K562 (cell line): ENCODE measurements around the gene TBC1D3B.

ENCODE experiments used
- ADNP ChIP-seq: fragments of 200-800 bp; sonication (Bioruptor generic); IDR thresholded peaks from 2 replicates; pipeline ENCODE4 v1.6.1; 2016; ENCODE audit warnings: missing genetic modification characterization, missing compliant biosample characterization
- ARHGAP35 ChIP-seq: fragments of 450-650 bp; IDR thresholded peaks from 2 replicates; pipeline ENCODE4 v1.6.1; 2018; ENCODE audit not compliant: partially characterized antibody
- CBX1 ChIP-seq: sonication (generic); IDR thresholded peaks from 2 replicates; pipeline ENCODE4 v1.6.1; 2016; ENCODE audit warnings: antibody characterized with exemption, low read depth, mild to moderate bottlenecking
- KLF6 ChIP-seq: fragments of 250-450 bp; sonication (Bioruptor Pico); IDR thresholded peaks from 2 replicates; pipeline ENCODE4 v1.4.0; 2020; ENCODE audit warnings: mild to moderate bottlenecking, moderate library complexity, borderline replicate concordance
- NFYB ChIP-seq: IDR thresholded peaks from 2 replicates; pipeline ENCODE4 v1.6.1; 2011; ENCODE audit warnings: mild to moderate bottlenecking, moderate library complexity; ENCODE audit not compliant: insufficient read length; ENCODE audit errors: extremely low read depth
- POLR2A ChIP-seq: fragments of 450-650 bp; conservative IDR thresholded peaks from 2 replicates; pipeline ENCODE4 v1.6.1; 2016
- SMARCC2 ChIP-seq: fragments of 450-650 bp; IDR thresholded peaks from 2 replicates; pipeline ENCODE4 v1.6.1; 2017; ENCODE audit warnings: antibody characterized with exemption, moderate library complexity, mild to moderate bottlenecking, low read depth
- TBP ChIP-seq: optimal IDR thresholded peaks from 2 replicates; pipeline ENCODE3; 2011; ENCODE audit warnings: low read depth, low read length, improper control_type of control experiment
- ZNF740 ChIP-seq, 3 experiments: fragments of 200-800 bp in 1 of 3; sonication (Bioruptor generic) in 1 of 3; sonication (generic) in 1 of 3; formaldehyde crosslinking in 1 of 3; IDR thresholded peaks; 2 replicates each; pipeline versions ENCODE4 v1.6.1 to v1.8.0; 2016 to 2022; ENCODE audit warnings: mild to moderate bottlenecking in 2 of 3, missing compliant biosample characterization in 2 of 3, missing genetic modification characterization in 2 of 3, missing genetic modification reagents in 1 of 3
- TF ChIP-seq, protein P1 (sequence below), 2 experiments: fragments of 450-650 bp; IDR thresholded peaks; 2 replicates each; pipeline ENCODE4 v1.6.1; 2018; ENCODE audit warnings: mild to moderate bottlenecking in 2 of 2, low read depth in 1 of 2; ENCODE audit not compliant: partially characterized antibody in 2 of 2
- TF ChIP-seq, protein P2 (sequence below): fragments of 450-650 bp; IDR thresholded peaks from 2 replicates; pipeline ENCODE4 v1.6.1; 2016; ENCODE audit warnings: low read depth
- TF ChIP-seq, protein P3 (sequence below): sonication (generic); formaldehyde crosslinking; IDR thresholded peaks from 2 replicates; pipeline ENCODE4 v1.8.1; 2022; ENCODE audit warnings: missing genetic modification reagents

DNA sequence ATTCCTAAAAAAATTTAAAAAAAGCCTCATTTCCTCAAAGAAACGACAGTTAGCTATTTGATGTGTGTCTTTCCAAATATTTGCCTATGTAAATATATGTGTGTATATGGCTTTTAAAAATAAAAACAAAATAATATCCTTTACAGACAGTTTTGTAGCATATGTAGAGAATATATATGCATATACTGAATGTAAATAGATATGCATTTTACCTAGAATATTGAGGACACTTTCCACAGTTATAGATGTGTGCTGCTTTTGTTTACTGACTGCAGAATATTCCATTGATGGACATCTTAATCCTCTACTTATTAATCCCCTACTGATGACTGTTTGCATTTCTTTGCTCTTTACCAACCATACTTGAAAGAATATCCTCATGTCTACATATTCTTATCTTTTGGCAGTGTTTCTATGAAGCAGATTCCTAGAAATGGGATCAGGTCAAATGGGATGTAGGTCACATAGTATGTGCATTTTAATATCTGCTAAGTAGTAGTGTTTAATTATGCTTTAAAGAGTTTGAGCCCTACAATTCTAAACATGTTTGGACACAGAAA is 16.9 kb upstream of the TBC1D3B start:
- TF ChIP-seq ADNP (tag) (no peak), SMARCC2 (no peak), KLF6 (CRISPR knock-in tag) (no peak), TBP (no peak), POLR2A (no peak), ZNF740 (CRISPR knock-in tag; IDR thresholded peaks at IDR 0.05) (no peak), ZNF740 (tag; IDR thresholded peaks at IDR 0.05) (no peak), CBX1 (no peak), NFYB (no peak), ARHGAP35 (no peak)
- TF ChIP-seq, protein P1, sequence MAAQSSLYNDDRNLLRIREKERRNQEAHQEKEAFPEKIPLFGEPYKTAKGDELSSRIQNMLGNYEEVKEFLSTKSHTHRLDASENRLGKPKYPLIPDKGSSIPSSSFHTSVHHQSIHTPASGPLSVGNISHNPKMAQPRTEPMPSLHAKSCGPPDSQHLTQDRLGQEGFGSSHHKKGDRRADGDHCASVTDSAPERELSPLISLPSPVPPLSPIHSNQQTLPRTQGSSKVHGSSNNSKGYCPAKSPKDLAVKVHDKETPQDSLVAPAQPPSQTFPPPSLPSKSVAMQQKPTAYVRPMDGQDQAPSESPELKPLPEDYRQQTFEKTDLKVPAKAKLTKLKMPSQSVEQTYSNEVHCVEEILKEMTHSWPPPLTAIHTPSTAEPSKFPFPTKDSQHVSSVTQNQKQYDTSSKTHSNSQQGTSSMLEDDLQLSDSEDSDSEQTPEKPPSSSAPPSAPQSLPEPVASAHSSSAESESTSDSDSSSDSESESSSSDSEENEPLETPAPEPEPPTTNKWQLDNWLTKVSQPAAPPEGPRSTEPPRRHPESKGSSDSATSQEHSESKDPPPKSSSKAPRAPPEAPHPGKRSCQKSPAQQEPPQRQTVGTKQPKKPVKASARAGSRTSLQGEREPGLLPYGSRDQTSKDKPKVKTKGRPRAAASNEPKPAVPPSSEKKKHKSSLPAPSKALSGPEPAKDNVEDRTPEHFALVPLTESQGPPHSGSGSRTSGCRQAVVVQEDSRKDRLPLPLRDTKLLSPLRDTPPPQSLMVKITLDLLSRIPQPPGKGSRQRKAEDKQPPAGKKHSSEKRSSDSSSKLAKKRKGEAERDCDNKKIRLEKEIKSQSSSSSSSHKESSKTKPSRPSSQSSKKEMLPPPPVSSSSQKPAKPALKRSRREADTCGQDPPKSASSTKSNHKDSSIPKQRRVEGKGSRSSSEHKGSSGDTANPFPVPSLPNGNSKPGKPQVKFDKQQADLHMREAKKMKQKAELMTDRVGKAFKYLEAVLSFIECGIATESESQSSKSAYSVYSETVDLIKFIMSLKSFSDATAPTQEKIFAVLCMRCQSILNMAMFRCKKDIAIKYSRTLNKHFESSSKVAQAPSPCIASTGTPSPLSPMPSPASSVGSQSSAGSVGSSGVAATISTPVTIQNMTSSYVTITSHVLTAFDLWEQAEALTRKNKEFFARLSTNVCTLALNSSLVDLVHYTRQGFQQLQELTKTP (IDR thresholded peaks at IDR 0.05; ENCODE audit: low read depth in 1 of 2, partially characterized antibody in 2 of 2), result no peak
- TF ChIP-seq, protein P2, sequence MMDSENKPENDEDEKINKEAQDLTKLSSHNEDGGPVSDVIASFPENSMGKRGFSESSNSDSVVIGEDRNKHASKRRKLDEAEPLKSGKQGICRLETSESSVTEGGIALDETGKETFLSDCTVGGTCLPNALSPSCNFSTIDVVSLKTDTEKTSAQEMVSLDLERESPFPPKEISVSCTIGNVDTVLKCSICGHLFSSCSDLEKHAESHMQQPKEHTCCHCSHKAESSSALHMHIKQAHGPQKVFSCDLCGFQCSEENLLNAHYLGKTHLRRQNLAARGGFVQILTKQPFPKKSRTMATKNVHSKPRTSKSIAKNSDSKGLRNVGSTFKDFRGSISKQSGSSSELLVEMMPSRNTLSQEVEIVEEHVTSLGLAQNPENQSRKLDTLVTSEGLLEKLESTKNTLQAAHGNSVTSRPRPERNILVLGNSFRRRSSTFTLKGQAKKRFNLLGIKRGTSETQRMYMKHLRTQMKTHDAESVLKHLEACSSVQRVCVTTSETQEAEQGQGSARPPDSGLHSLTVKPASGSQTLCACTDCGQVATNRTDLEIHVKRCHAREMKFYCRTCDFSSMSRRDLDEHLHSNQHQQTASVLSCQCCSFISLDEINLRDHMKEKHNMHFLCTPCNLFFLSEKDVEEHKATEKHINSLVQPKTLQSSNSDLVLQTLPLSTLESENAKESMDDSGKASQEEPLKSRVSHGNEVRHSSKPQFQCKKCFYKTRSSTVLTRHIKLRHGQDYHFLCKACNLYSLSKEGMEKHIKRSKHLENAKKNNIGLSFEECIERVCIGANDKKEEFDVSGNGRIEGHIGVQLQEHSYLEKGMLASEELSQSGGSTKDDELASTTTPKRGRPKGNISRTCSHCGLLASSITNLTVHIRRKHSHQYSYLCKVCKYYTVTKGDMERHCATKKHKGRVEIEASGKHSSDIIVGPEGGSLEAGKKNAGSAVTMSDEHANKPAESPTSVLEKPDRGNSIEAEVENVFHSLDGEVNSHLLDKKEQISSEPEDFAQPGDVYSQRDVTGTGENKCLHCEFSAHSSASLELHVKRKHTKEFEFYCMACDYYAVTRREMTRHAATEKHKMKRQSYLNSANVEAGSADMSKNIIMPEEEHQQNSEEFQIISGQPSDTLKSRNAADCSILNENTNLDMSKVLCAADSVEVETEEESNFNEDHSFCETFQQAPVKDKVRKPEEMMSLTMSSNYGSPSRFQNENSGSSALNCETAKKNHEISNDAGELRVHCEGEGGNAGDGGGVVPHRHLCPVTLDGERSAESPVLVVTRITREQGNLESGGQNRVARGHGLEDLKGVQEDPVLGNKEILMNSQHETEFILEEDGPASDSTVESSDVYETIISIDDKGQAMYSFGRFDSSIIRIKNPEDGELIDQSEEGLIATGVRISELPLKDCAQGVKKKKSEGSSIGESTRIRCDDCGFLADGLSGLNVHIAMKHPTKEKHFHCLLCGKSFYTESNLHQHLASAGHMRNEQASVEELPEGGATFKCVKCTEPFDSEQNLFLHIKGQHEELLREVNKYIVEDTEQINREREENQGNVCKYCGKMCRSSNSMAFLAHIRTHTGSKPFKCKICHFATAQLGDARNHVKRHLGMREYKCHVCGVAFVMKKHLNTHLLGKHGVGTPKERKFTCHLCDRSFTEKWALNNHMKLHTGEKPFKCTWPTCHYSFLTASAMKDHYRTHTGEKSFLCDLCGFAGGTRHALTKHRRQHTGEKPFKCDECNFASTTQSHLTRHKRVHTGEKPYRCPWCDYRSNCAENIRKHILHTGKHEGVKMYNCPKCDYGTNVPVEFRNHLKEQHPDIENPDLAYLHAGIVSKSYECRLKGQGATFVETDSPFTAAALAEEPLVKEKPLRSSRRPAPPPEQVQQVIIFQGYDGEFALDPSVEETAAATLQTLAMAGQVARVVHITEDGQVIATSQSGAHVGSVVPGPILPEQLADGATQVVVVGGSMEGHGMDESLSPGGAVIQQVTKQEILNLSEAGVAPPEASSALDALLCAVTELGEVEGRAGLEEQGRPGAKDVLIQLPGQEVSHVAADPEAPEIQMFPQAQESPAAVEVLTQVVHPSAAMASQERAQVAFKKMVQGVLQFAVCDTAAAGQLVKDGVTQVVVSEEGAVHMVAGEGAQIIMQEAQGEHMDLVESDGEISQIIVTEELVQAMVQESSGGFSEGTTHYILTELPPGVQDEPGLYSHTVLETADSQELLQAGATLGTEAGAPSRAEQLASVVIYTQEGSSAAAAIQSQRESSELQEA, result no peak
- TF ChIP-seq, protein P3, sequence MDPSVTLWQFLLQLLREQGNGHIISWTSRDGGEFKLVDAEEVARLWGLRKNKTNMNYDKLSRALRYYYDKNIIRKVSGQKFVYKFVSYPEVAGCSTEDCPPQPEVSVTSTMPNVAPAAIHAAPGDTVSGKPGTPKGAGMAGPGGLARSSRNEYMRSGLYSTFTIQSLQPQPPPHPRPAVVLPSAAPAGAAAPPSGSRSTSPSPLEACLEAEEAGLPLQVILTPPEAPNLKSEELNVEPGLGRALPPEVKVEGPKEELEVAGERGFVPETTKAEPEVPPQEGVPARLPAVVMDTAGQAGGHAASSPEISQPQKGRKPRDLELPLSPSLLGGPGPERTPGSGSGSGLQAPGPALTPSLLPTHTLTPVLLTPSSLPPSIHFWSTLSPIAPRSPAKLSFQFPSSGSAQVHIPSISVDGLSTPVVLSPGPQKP (CRISPR knock-in tag), result no peak
